HG02610 (cell line): ENCODE measurements around the gene LGR6.
"Not testable (repeated sequence)": the region's sequence is repeated elsewhere in the genome, so short reads cannot be mapped to it uniquely, and the experiment has no call there.

Experiments
- ATAC-seq: cut with Tn5 transposase; IDR thresholded peaks from one replicate; pipeline ENCODE4 v1.9.1; 2021; ENCODE audit warnings: mild to moderate bottlenecking, moderate library complexity; ENCODE audit not compliant: unreplicated experiment

Gene LGR6

GRCh38 chr1:202311875-202312635 lies 118.5 kb downstream of the LGR6 start:
- ATAC-seq, result no peak

DNA sequence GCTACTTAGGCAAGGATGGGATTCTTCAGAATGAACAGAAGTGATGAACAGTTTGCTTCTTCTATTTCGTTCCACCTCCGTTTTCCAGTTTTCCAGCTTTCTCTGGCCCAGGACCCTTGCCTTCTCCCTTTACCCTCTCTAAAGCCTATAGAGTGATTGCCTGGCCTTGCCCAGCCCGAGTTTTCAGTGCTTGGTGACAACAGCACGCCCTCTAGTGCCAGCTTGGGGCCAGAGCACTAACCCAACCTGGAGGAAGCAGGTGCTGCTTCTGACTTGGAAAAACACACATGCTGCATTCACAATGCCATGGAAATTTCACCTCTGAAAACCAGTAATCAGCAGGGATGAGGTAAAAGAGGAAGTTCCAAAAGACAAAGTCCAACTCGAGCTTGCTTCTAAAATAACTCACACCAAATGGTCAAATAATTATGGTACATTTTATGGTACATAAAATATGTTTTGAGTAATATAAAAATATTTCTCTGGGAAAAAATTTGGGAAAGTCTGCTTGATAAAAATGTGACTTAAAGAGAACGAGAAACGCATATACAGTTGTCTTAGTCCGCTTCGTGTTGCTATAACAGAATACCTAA lies 122.1 kb downstream of the LGR6 start:
- peak; percentile 59 for ATAC-seq

GRCh38 chr1:202316186-202316585 lies 122.6 kb downstream of the LGR6 start:
- ATAC-seq, result no peak

DNA sequence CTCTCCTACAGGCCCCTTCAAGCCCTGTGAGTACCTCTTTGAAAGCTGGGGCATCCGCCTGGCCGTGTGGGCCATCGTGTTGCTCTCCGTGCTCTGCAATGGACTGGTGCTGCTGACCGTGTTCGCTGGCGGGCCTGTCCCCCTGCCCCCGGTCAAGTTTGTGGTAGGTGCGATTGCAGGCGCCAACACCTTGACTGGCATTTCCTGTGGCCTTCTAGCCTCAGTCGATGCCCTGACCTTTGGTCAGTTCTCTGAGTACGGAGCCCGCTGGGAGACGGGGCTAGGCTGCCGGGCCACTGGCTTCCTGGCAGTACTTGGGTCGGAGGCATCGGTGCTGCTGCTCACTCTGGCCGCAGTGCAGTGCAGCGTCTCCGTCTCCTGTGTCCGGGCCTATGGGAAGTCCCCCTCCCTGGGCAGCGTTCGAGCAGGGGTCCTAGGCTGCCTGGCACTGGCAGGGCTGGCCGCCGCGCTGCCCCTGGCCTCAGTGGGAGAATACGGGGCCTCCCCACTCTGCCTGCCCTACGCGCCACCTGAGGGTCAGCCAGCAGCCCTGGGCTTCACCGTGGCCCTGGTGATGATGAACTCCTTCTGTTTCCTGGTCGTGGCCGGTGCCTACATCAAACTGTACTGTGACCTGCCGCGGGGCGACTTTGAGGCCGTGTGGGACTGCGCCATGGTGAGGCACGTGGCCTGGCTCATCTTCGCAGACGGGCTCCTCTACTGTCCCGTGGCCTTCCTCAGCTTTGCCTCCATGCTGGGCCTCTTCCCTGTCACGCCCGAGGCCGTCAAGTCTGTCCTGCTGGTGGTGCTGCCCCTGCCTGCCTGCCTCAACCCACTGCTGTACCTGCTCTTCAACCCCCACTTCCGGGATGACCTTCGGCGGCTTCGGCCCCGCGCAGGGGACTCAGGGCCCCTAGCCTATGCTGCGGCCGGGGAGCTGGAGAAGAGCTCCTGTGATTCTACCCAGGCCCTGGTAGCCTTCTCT lies 124.6 kb downstream of the LGR6 start:
- ATAC-seq, result no peak

- no peak for ATAC-seq
These were observed 125.9 kb downstream of the LGR6 start for GRCh38 chr1:202319381-202320080.

GRCh38 chr1:202320081-202320405 lies 126.4 kb downstream of the LGR6 start:
- no peak for ATAC-seq

- no peak for ATAC-seq
These were observed 130.1 kb downstream of the LGR6 start for GRCh38 chr1:202323731-202324130.

- ATAC-seq, result no peak
These were observed 131.0 kb downstream of the LGR6 start for GRCh38 chr1:202324646-202325045.

DNA sequence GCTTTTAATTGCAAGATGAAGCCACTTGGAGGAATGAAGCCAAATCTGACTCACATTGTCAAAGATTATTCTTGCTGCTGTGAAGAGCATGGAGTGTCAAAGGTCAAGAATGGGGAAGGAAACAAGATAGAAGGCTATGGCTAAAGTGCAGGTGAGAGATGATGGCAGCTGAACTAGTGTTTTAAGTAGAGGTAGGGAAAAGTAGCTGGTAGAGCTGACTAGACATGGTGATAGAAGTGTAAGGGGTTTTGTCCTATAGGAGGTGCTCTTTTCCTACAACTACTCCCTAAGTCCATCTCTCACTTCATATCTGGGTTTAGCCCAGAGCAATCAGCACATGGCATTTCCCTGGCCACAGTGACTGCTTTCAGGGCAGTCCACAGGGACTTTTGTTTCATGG lies 136.3 kb downstream of the LGR6 start:
- no peak for ATAC-seq

GRCh38 chr1:202333861-202334260 lies 140.3 kb downstream of the LGR6 start:
- no peak for ATAC-seq

GRCh38 chr1:202343652-202344349 lies 150.2 kb downstream of the LGR6 start:
- no peak for ATAC-seq

DNA sequence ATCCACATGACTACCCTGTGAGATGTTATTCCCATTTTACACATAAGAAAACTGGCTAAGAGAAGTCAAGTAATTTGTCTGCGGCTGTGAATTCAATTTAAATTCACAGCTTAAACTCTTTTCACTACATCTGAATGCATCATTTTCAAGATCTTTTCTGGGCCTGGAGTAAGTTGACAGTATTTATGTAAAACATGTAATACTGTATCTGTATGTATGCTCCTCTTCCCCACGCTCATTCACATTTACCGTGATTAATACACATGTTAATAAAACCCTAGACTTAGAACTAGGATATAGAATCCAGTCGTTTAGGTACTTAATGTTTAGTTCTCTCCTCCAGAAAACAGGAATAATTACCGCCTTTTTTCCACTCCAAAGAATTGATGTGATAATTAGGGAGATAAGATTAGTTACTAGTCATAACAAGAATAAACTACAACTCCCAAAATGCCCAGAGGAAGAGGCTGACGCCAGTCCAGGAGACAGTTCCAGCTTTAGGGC lies 154.5 kb downstream of the LGR6 start:
- ATAC-seq, result no peak

DNA sequence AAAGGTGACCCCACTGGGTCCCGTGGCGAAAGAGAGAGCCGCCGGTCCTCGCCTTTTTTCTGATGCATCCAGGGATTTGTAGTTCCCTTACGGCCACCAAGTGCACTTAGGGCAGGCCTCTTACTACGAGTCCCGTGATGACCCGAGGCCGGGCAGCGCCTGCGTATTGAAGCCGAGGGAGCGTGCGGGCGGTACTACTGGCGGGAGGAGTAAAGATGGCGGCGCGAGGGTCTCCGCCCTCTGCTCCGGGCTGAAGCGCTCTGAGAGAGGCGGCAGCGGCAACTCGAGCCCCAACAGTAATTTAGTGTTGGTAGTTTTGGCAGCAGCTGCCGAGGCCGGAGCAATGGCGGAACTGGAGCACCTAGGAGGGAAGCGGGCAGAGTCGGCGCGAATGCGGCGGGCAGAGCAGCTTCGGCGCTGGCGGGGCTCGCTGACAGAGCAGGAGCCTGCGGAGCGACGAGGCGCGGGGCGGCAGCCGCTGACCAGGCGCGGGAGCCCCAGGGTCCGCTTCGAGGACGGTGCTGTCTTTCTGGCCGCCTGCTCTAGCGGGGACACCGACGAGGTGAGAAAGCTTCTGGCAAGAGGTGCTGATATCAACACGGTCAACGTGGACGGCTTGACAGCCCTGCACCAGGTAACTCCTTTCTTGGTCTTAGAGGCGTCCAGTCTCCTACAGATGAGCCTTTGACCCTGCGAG lies 155.1 kb downstream of the LGR6 start, which contains the start of gene PPP1R12B:
Gene PPP1R12B, plus strand, starts transcription at position 191 of the 697 bp plus-strand sequence. Its CDS starts 153 bp downstream, at position 344.
- ATAC-seq, result peak; percentile 96

DNA sequence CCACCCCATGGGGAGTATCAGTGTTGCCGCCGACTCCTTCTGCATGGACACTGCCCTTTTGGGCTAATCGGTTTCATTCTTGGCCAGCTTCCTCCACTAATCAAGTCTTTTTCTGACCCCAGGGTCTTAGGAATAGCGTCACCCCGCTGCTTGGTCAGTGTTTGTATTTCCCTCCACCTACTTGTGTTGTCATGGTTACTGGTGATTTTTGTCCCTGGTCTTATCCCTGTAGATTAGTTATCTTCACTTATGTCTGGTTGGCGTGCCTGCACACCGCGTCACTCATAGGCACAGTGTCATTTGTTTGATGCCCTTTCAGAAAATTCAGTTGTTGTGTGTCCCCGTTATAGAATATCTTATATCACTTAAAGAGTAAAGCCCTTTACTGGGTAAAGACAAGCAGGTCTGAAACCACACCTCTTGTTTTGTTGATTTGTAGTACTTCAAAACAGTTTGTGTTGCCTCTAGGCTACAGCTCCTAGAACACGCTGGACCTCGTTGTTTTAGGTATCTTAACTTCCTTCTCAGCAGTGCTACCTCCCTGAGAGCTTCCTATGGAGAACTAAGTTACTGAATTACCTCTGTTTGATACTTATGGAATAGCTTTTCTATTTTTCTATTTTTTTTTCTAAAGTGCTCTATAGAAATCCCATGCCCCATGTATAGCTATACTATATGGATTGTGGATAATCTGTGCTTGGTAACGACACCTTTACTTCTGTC lies 155.8 kb downstream of the LGR6 start:
- no peak for ATAC-seq

DNA sequence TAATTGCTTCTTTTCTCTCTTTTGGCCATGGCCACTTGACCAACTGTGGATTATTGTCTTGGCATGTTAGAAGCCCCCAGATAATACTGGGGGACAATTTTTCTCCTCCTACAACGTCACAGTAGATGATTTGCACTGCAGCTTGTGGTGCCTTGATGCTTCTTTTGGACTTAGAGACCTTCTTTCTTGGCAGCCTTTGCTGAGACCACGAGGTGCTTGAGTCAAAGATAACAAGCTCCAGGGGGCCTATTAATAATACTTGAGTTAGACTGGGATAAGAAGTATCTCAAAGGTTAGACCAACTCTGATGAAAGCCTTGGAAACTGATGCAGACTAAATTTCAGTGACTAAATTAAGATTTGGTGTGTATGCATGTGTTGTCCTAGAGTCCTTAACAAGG lies 158.1 kb downstream of the LGR6 start:
- ATAC-seq, result no peak

DNA sequence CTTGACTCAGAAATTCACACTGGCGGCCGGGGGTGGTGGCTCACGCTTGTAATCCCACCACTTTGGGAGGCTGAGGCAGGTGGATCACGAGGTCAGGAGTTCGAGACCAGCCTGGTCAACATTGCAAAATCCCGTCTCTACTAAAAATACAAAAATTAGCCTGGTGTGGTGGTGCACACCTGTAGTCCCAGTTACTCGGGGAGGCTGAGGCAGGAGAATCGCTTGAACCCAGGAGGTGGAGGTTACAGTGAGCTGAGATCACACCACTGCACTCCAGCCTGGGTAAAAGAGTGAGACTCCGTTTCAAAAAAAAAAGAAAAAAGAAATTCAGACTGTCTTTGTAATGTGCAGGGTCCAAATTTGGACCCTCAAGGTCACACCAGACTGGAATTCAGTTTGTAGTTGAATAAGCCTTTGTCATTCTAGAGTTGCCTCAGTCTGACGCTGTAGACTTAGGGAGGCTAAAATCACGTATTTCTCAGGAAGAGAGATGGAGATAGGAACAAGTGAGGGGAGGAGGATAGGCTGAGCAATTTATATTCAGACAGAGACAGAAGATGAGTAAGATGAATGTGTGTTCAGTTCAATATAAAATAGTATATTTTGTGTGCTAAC lies 159.1 kb downstream of the LGR6 start:
- not testable (repeated sequence) for ATAC-seq

- no peak for ATAC-seq
These were observed 162.4 kb downstream of the LGR6 start for GRCh38 chr1:202355944-202356553.

DNA sequence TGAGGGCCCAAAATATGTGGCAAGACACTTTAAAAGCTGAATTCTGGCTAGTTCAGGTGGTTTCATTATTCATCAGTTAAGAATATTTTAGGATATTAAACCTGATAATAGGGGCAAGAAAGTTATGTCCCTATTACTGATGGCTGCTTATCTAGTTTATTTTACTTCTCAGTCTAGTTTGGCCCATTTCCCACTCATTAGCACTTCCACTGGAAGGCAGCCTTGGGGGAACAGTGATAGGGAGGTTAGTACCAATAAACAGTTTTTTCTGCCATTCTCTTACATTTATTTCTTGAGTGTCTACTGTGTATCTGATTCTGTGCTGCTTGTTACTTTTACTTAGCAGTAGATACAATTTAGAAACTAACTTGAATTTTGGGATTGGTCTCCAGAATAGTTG lies 163.9 kb downstream of the LGR6 start:
- no peak for ATAC-seq
